Brain microvascular endothelial cell (primary cell): Measurements from ENCODE around the gene ARID5B.

Experiments used
- DNase-seq: peaks from one replicate; pipeline ENCODE4 v3.0.0-alpha.2; 2020
- H3K27ac ChIP-seq: fragments of 250-450 bp; sonication (Bioruptor Pico); 2 replicates; pipeline ENCODE4 v1.5.1; 2020; ENCODE audit warnings: mild to moderate bottlenecking, moderate library complexity
- H3K27me3 ChIP-seq: fragments of 250-450 bp; sonication (Bioruptor Pico); replicated peaks from 2 replicates; pipeline ENCODE4 v1.5.1; 2020; ENCODE audit warnings: mild to moderate bottlenecking
- H3K36me3 ChIP-seq: fragments of 250-450 bp; sonication (Bioruptor Pico); replicated peaks from 2 replicates; pipeline ENCODE4 v1.5.1; 2020; ENCODE audit warnings: mild to moderate bottlenecking
- H3K4me3 ChIP-seq: 2 replicates; pipeline ENCODE4 v1.5.1; 2011; ENCODE audit warnings: low read depth, mild to moderate bottlenecking, control low read depth, low read length, moderate library complexity
- CTCF ChIP-seq: IDR thresholded peaks from 2 replicates; pipeline ENCODE4 v1.5.1; 2011; ENCODE audit warnings: low read depth, mild to moderate bottlenecking, moderate library complexity, low read length, control low read depth, inconsistent platforms; ENCODE audit errors: missing control alignments
- in situ Hi-C: cut with HindIII; loops from 2 replicates; pipeline ENCODE4 v1.10.0; 2017; ENCODE audit warnings: low sequenced_read_pairs, low pct_ligation_motif_present

Gene ARID5B

GRCh38 chr10:62007145-62007544, 105.6 kb downstream of the ARID5B start:
- TF ChIP-seq CTCF = no peak
- Histone ChIP-seq H3K36me3 (no peaks in the 10 kb centered on the region), H3K4me3 (no peak overlapping the region), H3K27me3 (no peaks in the 10 kb centered on the region), H3K27ac (no peak overlapping the region)
- DNase-seq = no peak
- in situ Hi-C loops = no loop called here

- no peak for TF ChIP-seq CTCF
- no peak for DNase-seq
- Histone ChIP-seq H3K4me3 (no peak overlapping the region), H3K27ac (no peak overlapping the region), H3K36me3 (no peaks in the 10 kb centered on the region), H3K27me3 (no peaks in the 10 kb centered on the region)
- in situ Hi-C loops = no loop called here
Measured at GRCh38 chr10:62008196-62008595, 106.7 kb downstream of the ARID5B start.

- DNase-seq = no peak
- Histone ChIP-seq H3K36me3 (no peaks in the 10 kb centered on the region), H3K4me3 (no peak overlapping the region), H3K27ac (no peak overlapping the region), H3K27me3 (no peaks in the 10 kb centered on the region)
- no peak for TF ChIP-seq CTCF
- in situ Hi-C loops = no loop called here
Measured at GRCh38 chr10:62008946-62009345, 107.4 kb downstream of the ARID5B start.

- no peaks in the 10 kb centered on the region for H3K27me3 ChIP-seq
- no peak for DNase-seq
- no peaks in the 10 kb centered on the region for H3K36me3 ChIP-seq
- in situ Hi-C loops = no loop called here
- no peak for TF ChIP-seq CTCF
- no peak overlapping the region for H3K27ac ChIP-seq
- no peak overlapping the region for H3K4me3 ChIP-seq
Measured at GRCh38 chr10:62010366-62010765, 108.9 kb downstream of the ARID5B start.

GRCh38 chr10:62011558-62011957, 110.1 kb downstream of the ARID5B start:
- in situ Hi-C loops = no loop called here
- no peak for TF ChIP-seq CTCF
- Histone ChIP-seq H3K36me3 (no peaks in the 10 kb centered on the region), H3K27me3 (no peaks in the 10 kb centered on the region), H3K27ac (no peak overlapping the region), H3K4me3 (no peak overlapping the region)
- DNase-seq = no peak

- Histone ChIP-seq H3K27me3 (no peaks in the 10 kb centered on the region), H3K4me3 (no peak overlapping the region), H3K36me3 (no peaks in the 10 kb centered on the region), H3K27ac (no peak overlapping the region)
- in situ Hi-C loops = no loop called here
- no peak for DNase-seq
- no peak for TF ChIP-seq CTCF
Measured at GRCh38 chr10:62012318-62012717, 110.8 kb downstream of the ARID5B start.
